Prostate gland (tissue), 2 donors: ENCODE results near the gene COL23A1.
A peak's percentile ranks its signal among the peaks of the same experiment; 100 is the strongest.

Experiments used
- CTCF ChIP-seq, 4 experiments: fragments of 200-600 bp in 2 of 4; fragments of 450-650 bp in 2 of 4; sonication (generic) in 2 of 4; IDR thresholded peaks; 1 replicate in 3 of 4; 2 replicates in 1 of 4; pipeline ENCODE4 v1.5.1; 2016 to 2019; ENCODE audit warnings: antibody characterized with exemption in 4 of 4, mild to moderate bottlenecking in 2 of 4, moderate library complexity in 2 of 4
- POLR2A ChIP-seq: fragments of 450-650 bp; IDR thresholded peaks from one replicate; pipeline ENCODE4 v1.6.1; 2016; ENCODE audit warnings: antibody characterized with exemption, mild to moderate bottlenecking
- POLR2AphosphoS5 ChIP-seq: sonication (generic); formaldehyde crosslinking; IDR thresholded peaks from one replicate; pipeline ENCODE4 v1.6.1; 2017; ENCODE audit warnings: antibody characterized with exemption

- no peak for TF ChIP-seq CTCF (IDR thresholded peaks at IDR 0.05)
- TF ChIP-seq POLR2A: no peak
- peak; percentile 39 for TF ChIP-seq POLR2AphosphoS5
Measured at GRCh38 chr5:178474562-178475184, 115.5 kb downstream of the COL23A1 start.
